ENCODE data around the gene FGF3.

Gene FGF3

DNA sequence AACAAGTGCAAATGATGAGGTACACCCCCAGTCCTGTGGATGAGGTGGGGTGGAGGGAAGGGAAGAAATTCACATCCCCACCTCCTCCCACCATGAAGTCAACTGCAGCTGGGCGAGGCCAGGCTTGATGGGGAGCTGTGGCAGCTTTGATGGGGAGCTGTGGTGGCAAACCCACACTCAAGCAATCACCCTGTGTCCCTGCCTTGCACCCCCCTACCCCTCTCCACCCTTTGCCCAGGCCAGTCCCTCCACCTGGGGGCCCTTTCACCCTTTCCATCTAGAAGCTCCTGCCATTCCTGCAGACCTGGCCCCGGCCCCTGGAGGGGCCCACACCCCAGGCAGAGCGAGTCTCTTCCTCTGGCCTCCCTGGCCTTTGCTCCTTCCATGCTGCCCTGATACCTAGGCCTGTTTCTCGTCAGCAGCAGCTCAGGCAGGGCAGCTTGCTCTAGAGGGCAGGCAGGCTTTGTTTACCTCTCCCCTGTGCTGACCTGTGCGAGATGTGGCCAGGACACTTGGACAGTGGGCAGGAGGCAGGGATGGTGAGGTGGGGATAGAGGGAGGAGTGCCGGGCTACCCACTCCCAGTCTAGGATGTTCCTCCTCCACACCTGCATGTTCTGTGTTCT, 4.5 kb upstream of the FGF3 start:
- no peak for DNase-seq (ENCODE audit: low read depth)

GRCh38 chr11:69822676-69823494, 3.7 kb upstream of the FGF3 start:
- DNase-seq (ENCODE audit: low read depth), result no peak

DNA sequence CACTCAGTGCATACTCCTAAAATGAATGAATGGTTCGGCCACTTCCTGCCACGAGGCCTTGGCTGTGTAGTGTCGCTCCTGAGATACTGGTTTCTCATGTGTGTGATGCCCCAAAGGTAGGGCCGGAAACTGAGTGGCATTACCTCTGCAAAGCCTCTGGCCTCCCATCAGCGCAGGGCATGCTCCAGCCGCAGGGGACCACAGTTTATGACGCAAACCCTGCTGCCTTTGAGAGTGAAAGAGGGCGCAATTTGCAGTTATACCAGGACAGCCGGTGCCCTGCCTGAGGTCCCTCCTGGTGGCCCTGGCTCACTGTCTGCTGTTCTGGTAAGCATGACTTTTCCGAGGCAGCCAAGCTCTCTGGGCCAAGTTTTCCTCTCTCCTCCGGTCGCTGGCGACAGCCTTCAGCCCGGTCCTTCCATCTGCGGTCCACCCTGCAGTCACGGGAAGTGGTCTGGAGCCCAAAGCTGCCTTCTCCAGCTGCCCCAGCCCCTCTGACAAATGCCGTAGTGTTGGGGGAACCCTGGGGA, 2.4 kb upstream of the FGF3 start:
- DNase-seq (ENCODE audit: low read depth), result no peak

DNA sequence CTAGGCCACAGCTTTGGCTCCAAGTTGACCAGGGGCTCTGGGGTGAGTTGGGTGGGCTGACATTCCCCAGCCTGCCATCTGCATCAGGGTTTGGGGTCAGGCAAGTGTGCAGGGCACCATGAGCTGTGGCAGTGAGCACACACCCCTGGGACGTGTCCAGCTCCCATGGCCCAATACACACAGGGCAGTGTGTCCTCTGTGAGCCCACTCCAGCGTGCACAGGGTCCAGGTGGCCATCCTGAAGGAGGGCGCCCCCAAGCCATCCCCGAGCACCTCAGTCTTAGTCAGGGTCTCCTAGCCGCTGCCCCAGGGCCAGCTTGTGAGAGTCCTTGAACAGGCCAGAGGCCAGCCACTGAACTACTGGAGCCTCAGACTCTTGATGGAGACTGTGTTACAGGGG, 1.2 kb upstream of the FGF3 start:
- DNase-seq (ENCODE audit: low read depth), result no peak

- no peak for DNase-seq (ENCODE audit: low read depth)
Measured at GRCh38 chr11:69819541-69820070, 390 bp upstream of the FGF3 start.

DNA sequence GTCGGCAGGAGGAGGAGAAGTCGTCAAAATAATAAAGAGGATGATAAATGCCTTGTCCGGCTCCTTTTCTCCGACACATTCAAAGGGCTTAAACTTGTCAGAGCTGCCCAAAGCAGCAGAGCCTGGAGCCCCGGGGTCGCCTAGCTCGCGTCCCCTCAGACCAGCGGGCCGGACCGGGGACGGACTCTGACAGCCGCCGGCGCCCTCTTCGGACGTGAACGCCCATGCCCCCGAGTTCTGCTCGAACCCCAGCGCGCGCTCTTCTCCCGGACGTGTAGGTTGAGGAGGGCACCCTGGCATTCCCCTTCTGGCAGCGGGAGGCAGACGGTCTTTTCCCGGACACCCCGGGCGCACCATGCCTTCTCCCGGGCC, 999 bp downstream of the FGF3 start:
- no peak for DNase-seq (ENCODE audit: low read depth)

- no peak for DNase-seq (ENCODE audit: low read depth)
Measured at GRCh38 chr11:69817265-69818230, 1.7 kb downstream of the FGF3 start.

- no peak for DNase-seq (ENCODE audit: low read depth)
Measured at GRCh38 chr11:69816671-69817070, 2.5 kb downstream of the FGF3 start.

DNA sequence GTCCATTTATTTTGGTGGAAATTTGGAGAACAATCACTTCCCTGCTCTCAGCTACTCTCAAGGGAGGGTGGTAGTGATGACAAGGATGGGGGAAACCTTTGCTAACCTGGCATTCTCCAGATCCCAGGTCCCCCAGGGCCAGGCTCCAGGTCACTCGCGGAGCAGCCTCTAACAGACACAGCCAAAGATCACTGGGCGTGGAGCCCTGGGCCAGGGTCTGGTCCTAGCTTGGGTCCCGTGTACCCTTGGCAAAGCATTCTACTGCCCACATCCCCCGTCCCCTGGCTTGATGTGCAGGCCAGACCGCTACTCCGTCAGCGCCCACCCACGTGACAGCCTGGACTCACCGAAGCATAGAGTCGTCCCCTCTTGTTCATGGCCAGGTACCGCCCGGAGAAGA, 3.2 kb downstream of the FGF3 start:
- DNase-seq (ENCODE audit: low read depth), result no peak

DNA sequence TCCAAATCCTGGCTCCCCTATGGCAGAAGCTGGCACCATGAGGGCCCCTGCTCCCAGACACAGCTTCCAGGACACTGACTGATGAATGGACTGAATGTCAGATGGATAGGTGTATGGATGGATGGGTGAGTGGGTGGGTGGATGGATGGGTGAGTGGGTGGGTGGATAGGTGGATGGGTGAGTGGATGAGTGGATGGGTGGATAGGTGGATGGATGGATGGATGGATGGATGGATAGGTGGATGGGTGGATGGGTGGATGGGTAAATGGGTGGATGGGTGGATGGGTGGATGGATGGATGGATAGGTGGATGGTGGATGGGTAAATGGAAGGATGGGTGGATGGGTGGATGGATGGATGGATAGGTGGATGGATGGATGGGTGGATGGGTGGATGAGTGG, 4.3 kb downstream of the FGF3 start:
- DNase-seq (ENCODE audit: low read depth), result no peak

DNA sequence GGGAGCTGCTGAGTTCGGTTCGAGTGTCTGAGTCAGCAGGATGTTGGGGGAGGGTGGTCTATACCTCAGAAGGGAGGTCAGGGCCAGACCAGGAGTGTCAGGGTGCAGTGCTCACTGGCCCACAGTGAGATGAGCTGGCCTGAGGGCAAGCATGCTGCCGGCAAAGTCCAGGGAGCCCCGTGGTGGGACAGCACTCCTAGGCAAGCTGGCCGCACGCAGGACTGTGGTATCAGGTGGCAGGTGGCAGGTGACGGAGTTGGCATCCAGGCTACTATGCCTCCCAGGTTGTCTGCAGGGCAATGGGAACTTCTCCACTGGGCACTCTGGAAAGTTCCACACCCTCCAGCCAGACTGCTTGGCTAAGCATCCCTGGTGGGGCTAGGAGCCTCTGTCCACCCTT, 4.8 kb downstream of the FGF3 start:
- DNase-seq (ENCODE audit: low read depth), result no peak

DNA sequence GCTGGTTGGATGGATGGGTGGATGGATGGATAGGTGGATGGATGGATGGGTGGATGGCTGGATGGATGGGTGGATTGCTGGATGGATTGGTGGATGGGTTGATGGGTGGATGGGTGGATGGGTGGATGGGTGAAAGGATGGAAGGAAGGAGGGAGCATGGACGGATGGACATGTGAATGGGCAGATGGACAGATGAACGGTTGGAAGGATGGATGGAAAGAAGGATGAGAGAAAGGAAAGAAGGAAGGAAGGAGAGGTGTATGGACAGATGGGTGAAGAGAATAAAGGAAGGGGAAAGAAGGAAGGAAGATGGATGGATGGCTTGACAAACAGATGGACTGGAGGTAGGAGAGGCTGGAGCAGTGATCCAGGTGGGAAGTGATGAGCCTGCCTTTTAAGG, 5.4 kb downstream of the FGF3 start:
- DNase-seq (ENCODE audit: low read depth), result no peak

DNA sequence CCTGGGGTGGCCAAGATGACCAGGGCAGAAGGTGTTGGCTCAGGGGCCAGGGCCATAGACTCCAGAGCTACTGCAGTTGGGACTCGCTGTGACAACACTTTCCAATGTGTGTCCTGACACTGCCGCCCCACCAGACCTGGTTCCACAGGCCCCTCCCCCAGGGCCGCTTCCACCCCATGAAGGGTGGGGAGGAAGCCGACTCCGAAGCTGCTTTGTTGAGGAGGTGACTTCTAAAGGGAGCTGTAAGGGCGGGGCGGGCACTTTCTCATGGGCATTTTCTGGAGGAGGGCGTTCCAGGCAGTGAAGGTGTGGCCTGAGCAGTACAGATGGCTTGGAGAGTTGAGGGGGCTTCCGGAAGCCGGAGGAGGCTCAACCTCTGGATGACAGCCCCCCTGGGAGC, 6.3 kb downstream of the FGF3 start:
- no peak for DNase-seq (ENCODE audit: low read depth)

- no peak for DNase-seq (ENCODE audit: low read depth)
Measured at GRCh38 chr11:69812256-69812655, 7.0 kb downstream of the FGF3 start.

- DNase-seq (ENCODE audit: low read depth), result no peak
Measured at GRCh38 chr11:69811431-69811830, 7.8 kb downstream of the FGF3 start.

DNA sequence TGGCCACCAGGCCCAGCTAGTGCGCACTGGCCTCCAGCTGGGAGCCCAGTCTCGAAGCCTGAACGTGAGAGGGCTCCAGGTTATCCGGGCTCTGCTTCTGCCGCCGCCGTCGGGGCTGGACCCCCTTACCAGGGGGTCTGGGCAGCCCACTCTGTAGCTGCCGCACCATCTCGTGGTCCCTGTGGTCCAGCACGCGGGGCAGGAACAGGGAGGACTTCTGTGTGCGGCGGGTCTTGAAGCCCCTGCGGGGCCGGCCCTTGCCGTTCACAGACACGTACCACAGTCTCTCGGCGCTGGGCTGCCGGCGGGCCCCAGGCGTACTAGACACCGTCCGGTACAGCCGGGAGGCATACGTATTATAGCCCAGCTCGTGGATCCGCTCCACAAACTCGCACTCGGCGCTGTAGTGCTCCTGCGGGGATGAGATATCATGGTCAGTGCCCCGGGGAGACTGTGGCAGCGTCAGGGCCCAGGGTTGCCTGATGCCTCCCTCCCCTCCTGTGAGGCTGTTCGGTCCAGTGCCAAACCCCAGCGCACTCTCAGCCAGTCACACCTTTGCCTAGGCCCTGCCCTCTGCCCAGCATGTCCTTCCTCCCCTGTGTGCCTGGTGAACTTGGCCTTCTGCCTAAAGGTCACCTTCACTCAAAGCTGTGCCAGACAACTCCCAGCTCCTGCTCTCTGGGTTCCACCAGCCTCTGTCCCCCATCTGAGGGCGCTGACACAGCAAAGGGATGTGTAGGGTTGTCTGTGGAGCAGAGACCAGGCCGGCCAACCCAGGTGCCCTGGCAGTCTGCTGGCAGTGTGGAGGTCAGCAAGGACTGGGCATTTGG, 8.7 kb downstream of the FGF3 start:
- no peak for DNase-seq (ENCODE audit: low read depth)

GRCh38 chr11:69808667-69809086, 10.5 kb downstream of the FGF3 start:
- DNase-seq (ENCODE audit: low read depth), result no peak

DNA sequence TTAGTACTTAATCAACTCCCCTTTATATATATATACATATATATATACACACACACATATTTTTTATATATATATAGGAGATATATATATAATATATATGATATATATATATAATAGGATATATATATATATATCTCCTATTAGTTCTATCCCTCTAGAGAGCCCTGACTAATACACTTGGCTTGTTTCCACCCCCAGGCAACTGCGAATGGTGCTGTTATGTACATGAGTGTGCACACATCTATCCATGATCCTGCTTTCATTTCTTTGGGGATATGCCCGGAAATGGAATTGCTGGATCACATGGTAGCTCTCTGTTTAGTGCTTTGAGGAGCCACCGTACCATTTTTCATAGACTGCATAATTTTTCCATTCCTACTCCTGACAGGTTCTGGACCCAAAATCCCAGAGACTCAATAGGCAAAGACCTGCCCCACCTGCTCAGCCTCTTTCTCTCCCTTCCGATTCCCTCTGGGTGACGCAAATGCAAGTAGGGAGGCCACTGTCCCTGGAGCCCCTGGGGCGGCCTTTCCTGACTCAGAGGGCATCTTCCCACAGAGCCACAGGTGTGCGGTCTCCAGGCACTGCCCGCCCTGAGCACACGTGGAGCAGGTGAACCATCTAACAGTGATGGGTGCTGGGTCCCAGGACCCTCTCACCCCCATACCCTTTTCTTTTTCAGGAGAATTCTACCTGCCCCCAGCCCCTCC, 12.0 kb downstream of the FGF3 start:
- DNase-seq (ENCODE audit: low read depth), result no peak

- DNase-seq (ENCODE audit: low read depth), result no peak
Measured at GRCh38 chr11:69804769-69805508, 14.3 kb downstream of the FGF3 start.
